ENCODE results near the gene ALB.

Gene ALB

DNA sequence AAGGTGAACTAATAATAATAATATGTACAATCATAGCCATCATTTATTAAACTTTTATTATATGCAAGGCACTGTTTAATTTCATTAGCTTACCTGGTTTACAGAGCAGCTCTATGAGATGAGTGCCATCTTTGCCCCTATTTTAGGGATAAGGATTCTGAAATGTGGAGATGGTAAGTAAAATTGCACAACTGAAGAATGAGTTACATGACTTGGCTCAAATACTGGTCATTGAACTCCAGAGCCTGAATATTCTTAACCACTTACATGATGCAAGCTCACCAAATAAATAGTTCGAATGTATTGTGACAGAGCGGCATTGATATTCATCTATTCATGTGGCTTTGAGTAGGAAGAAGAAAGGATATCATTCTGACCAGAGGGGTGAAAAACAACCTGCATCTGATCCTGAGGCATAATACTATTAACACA lies 11.7 kb downstream of the ALB start:
- H3K9me3 ChIP-seq (ENCODE audit: control insufficient read depth, low read length), result no peaks in the 10 kb centered on the region
- no peaks in the 10 kb centered on the region for H3K27me3 ChIP-seq (replicated peaks; ENCODE audit: control insufficient read depth, insufficient read depth, low read length, poor library complexity, severe bottlenecking)
- no peak overlapping the region for H3K4me3 ChIP-seq (ENCODE audit: insufficient read depth, low read depth, low read length, poor library complexity, severe bottlenecking)
- no peaks in the 10 kb centered on the region for H3K4me1 ChIP-seq (ENCODE audit: control insufficient read depth, insufficient read depth, low read length, poor library complexity, severe bottlenecking)
- no peak overlapping the region for H3K27ac ChIP-seq (ENCODE audit: insufficient read depth, low read length, poor library complexity, severe bottlenecking)
- no peak for DNase-seq
- H3K36me3 ChIP-seq (ENCODE audit: control insufficient read depth, insufficient read depth, low read length), result no peaks in the 10 kb centered on the region

DNA sequence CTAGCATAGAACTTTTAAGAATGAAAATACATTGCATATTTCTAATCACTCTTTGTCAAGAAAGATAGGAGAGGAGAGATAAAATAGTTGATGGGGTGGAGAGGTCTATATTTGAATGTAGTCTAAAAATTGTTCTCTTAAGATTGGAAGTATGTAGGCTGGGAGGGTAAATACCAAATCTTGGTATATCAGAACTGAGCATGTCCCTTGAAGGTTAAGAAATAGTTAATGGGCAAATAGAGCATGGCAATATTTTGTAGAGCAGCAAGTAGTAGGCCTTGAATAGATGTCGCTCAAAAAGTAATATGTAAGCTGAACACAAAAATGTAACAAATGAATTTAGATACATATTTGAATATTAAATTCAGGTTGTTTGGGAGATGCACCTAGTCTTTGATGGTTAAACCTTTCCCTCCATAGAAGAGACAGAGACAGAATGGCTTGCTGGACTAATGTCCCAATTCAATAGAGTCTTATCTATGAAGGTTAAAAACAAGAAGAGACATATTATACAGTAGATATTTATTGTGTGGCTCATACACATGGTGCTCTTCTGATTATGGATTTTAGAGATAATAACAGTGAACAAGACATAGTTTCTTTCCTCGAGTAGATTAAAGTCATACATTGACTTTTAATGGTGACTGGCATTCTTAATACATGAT lies 12.5 kb downstream of the ALB start:
- Histone ChIP-seq H3K27ac (ENCODE audit: insufficient read depth, low read length, poor library complexity, severe bottlenecking) (no peak overlapping the region), H3K4me3 (ENCODE audit: insufficient read depth, low read depth, low read length, poor library complexity, severe bottlenecking) (no peak overlapping the region), H3K27me3 (replicated peaks; ENCODE audit: control insufficient read depth, insufficient read depth, low read length, poor library complexity, severe bottlenecking) (no peaks in the 10 kb centered on the region), H3K9me3 (ENCODE audit: control insufficient read depth, low read length) (no peaks in the 10 kb centered on the region), H3K4me1 (ENCODE audit: control insufficient read depth, insufficient read depth, low read length, poor library complexity, severe bottlenecking) (no peaks in the 10 kb centered on the region), H3K36me3 (ENCODE audit: control insufficient read depth, insufficient read depth, low read length) (no peaks in the 10 kb centered on the region)
- no peak for DNase-seq

- no peaks in the 10 kb centered on the region for H3K36me3 ChIP-seq (ENCODE audit: control insufficient read depth, insufficient read depth, low read length)
- no peak for DNase-seq
- no peaks in the 10 kb centered on the region for H3K4me1 ChIP-seq (ENCODE audit: control insufficient read depth, insufficient read depth, low read length, poor library complexity, severe bottlenecking)
- no peaks in the 10 kb centered on the region for H3K27me3 ChIP-seq (replicated peaks; ENCODE audit: control insufficient read depth, insufficient read depth, low read length, poor library complexity, severe bottlenecking)
- H3K4me3 ChIP-seq (ENCODE audit: insufficient read depth, low read depth, low read length, poor library complexity, severe bottlenecking), result no peak overlapping the region
- H3K27ac ChIP-seq (ENCODE audit: insufficient read depth, low read length, poor library complexity, severe bottlenecking), result no peak overlapping the region
- no peaks in the 10 kb centered on the region for H3K9me3 ChIP-seq (ENCODE audit: control insufficient read depth, low read length)
Measured at GRCh38 chr4:73417342-73417741, 13.3 kb downstream of the ALB start.

DNA sequence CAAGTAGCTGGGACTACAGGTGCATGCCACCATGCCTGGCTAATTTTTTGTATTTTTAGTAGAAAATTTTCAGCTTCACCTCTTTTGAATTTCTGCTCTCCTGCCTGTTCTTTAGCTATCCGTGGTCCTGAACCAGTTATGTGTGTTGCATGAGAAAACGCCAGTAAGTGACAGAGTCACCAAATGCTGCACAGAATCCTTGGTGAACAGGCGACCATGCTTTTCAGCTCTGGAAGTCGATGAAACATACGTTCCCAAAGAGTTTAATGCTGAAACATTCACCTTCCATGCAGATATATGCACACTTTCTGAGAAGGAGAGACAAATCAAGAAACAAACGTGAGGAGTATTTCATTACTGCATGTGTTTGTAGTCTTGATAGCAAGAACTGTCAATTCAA lies 13.9 kb downstream of the ALB start:
- Histone ChIP-seq H3K9me3 (ENCODE audit: control insufficient read depth, low read length) (no peaks in the 10 kb centered on the region), H3K4me3 (ENCODE audit: insufficient read depth, low read depth, low read length, poor library complexity, severe bottlenecking) (no peak overlapping the region), H3K36me3 (ENCODE audit: control insufficient read depth, insufficient read depth, low read length) (no peaks in the 10 kb centered on the region), H3K4me1 (ENCODE audit: control insufficient read depth, insufficient read depth, low read length, poor library complexity, severe bottlenecking) (no peaks in the 10 kb centered on the region), H3K27me3 (replicated peaks; ENCODE audit: control insufficient read depth, insufficient read depth, low read length, poor library complexity, severe bottlenecking) (no peaks in the 10 kb centered on the region), H3K27ac (ENCODE audit: insufficient read depth, low read length, poor library complexity, severe bottlenecking) (no peak overlapping the region)
- no peak for DNase-seq

GRCh38 chr4:73418677-73419076 lies 14.6 kb downstream of the ALB start:
- H3K9me3 ChIP-seq (ENCODE audit: control insufficient read depth, low read length), result no peaks in the 10 kb centered on the region
- DNase-seq, result no peak
- H3K27ac ChIP-seq (ENCODE audit: insufficient read depth, low read length, poor library complexity, severe bottlenecking), result no peak overlapping the region
- H3K36me3 ChIP-seq (ENCODE audit: control insufficient read depth, insufficient read depth, low read length), result no peaks in the 10 kb centered on the region
- no peaks in the 10 kb centered on the region for H3K27me3 ChIP-seq (replicated peaks; ENCODE audit: control insufficient read depth, insufficient read depth, low read length, poor library complexity, severe bottlenecking)
- no peak overlapping the region for H3K4me3 ChIP-seq (ENCODE audit: insufficient read depth, low read depth, low read length, poor library complexity, severe bottlenecking)
- H3K4me1 ChIP-seq (ENCODE audit: control insufficient read depth, insufficient read depth, low read length, poor library complexity, severe bottlenecking), result no peaks in the 10 kb centered on the region

DNA sequence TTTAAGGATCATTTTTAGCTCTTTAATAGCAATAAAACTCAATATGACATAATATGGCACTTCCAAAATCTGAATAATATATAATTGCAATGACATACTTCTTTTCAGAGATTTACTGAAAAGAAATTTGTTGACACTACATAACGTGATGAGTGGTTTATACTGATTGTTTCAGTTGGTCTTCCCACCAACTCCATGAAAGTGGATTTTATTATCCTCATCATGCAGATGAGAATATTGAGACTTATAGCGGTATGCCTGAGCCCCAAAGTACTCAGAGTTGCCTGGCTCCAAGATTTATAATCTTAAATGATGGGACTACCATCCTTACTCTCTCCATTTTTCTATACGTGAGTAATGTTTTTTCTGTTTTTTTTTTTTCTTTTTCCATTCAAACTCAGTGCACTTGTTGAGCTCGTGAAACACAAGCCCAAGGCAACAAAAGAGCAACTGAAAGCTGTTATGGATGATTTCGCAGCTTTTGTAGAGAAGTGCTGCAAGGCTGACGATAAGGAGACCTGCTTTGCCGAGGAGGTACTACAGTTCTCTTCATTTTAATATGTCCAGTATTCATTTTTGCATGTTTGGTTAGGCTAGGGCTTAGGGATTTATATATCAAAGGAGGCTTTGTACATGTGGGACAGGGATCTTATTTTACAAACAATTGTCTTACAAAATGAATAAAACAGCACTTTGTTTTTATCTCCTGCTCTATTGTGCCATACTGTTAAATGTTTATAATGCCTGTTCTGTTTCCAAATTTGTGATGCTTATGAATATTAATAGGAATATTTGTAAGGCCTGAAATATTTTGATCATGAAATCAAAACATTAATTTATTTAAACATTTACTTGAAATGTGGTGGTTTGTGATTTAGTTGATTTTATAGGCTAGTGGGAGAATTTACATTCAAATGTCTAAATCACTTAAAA lies 15.3 kb downstream of the ALB start:
- Histone ChIP-seq H3K27me3 (replicated peaks; ENCODE audit: control insufficient read depth, insufficient read depth, low read length, poor library complexity, severe bottlenecking) (no peaks in the 10 kb centered on the region), H3K36me3 (ENCODE audit: control insufficient read depth, insufficient read depth, low read length) (no peaks in the 10 kb centered on the region), H3K4me1 (ENCODE audit: control insufficient read depth, insufficient read depth, low read length, poor library complexity, severe bottlenecking) (no peaks in the 10 kb centered on the region), H3K27ac (ENCODE audit: insufficient read depth, low read length, poor library complexity, severe bottlenecking) (no peak overlapping the region), H3K4me3 (ENCODE audit: insufficient read depth, low read depth, low read length, poor library complexity, severe bottlenecking) (no peak overlapping the region), H3K9me3 (ENCODE audit: control insufficient read depth, low read length) (no peaks in the 10 kb centered on the region)
- no peak for DNase-seq

DNA sequence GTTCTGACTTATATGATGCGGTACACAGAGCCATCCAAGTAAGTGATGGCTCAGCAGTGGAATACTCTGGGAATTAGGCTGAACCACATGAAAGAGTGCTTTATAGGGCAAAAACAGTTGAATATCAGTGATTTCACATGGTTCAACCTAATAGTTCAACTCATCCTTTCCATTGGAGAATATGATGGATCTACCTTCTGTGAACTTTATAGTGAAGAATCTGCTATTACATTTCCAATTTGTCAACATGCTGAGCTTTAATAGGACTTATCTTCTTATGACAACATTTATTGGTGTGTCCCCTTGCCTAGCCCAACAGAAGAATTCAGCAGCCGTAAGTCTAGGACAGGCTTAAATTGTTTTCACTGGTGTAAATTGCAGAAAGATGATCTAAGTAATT lies 16.5 kb downstream of the ALB start:
- DNase-seq, result no peak
- Histone ChIP-seq H3K4me3 (ENCODE audit: insufficient read depth, low read depth, low read length, poor library complexity, severe bottlenecking) (no peak overlapping the region), H3K4me1 (ENCODE audit: control insufficient read depth, insufficient read depth, low read length, poor library complexity, severe bottlenecking) (no peaks in the 10 kb centered on the region), H3K36me3 (ENCODE audit: control insufficient read depth, insufficient read depth, low read length) (no peaks in the 10 kb centered on the region), H3K27ac (ENCODE audit: insufficient read depth, low read length, poor library complexity, severe bottlenecking) (no peak overlapping the region), H3K9me3 (ENCODE audit: control insufficient read depth, low read length) (no peaks in the 10 kb centered on the region), H3K27me3 (replicated peaks; ENCODE audit: control insufficient read depth, insufficient read depth, low read length, poor library complexity, severe bottlenecking) (no peaks in the 10 kb centered on the region)

GRCh38 chr4:73421708-73422457 lies 17.8 kb downstream of the ALB start:
- H3K27me3 ChIP-seq (replicated peaks; ENCODE audit: control insufficient read depth, insufficient read depth, low read length, poor library complexity, severe bottlenecking), result no peaks in the 10 kb centered on the region
- DNase-seq, result no peak
- no peak overlapping the region for H3K4me3 ChIP-seq (ENCODE audit: insufficient read depth, low read depth, low read length, poor library complexity, severe bottlenecking)
- no peaks in the 10 kb centered on the region for H3K36me3 ChIP-seq (ENCODE audit: control insufficient read depth, insufficient read depth, low read length)
- no peak overlapping the region for H3K27ac ChIP-seq (ENCODE audit: insufficient read depth, low read length, poor library complexity, severe bottlenecking)
- H3K4me1 ChIP-seq (ENCODE audit: control insufficient read depth, insufficient read depth, low read length, poor library complexity, severe bottlenecking), result no peaks in the 10 kb centered on the region
- no peaks in the 10 kb centered on the region for H3K9me3 ChIP-seq (ENCODE audit: control insufficient read depth, low read length)

DNA sequence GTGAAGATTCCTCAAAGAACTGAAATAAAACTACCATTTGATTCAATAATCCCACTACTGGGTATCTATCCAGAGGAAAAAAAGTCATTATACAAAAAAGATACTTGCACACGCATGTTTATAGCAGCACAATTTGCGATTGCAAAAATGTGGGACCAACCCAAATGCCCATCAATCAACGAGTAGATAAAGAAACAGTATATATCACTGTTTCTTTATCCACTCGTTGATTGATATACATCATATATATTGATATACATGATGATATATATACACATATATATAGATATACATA lies 18.3 kb downstream of the ALB start:
- no peaks in the 10 kb centered on the region for H3K4me1 ChIP-seq (ENCODE audit: control insufficient read depth, insufficient read depth, low read length, poor library complexity, severe bottlenecking)
- no peaks in the 10 kb centered on the region for H3K9me3 ChIP-seq (ENCODE audit: control insufficient read depth, low read length)
- no peak for DNase-seq
- no peaks in the 10 kb centered on the region for H3K36me3 ChIP-seq (ENCODE audit: control insufficient read depth, insufficient read depth, low read length)
- no peaks in the 10 kb centered on the region for H3K27me3 ChIP-seq (replicated peaks; ENCODE audit: control insufficient read depth, insufficient read depth, low read length, poor library complexity, severe bottlenecking)
- H3K27ac ChIP-seq (ENCODE audit: insufficient read depth, low read length, poor library complexity, severe bottlenecking), result no peak overlapping the region
- no peak overlapping the region for H3K4me3 ChIP-seq (ENCODE audit: insufficient read depth, low read depth, low read length, poor library complexity, severe bottlenecking)

DNA sequence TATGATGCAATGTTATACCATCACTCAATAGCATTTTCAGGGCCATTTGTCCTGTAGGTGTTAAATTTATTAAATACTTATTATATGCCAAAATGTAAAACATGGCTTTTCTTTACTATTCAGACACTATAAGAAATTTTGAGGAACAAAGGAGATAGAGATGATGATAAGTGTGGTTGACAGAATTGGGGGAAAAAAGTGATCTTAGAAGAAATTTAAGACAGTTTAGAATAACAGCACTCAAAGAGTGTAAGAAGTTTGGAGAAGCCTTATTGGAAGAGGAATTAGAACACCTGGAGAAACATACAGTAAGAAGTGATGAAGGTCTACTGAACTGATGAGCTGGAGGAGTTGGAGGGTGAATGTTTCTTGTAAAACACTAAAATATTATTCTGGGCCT lies 19.1 kb downstream of the ALB start:
- no peak for DNase-seq
- Histone ChIP-seq H3K27me3 (replicated peaks; ENCODE audit: control insufficient read depth, insufficient read depth, low read length, poor library complexity, severe bottlenecking) (no peaks in the 10 kb centered on the region), H3K9me3 (ENCODE audit: control insufficient read depth, low read length) (no peaks in the 10 kb centered on the region), H3K27ac (ENCODE audit: insufficient read depth, low read length, poor library complexity, severe bottlenecking) (no peak overlapping the region), H3K4me1 (ENCODE audit: control insufficient read depth, insufficient read depth, low read length, poor library complexity, severe bottlenecking) (no peaks in the 10 kb centered on the region), H3K4me3 (ENCODE audit: insufficient read depth, low read depth, low read length, poor library complexity, severe bottlenecking) (no peak overlapping the region), H3K36me3 (ENCODE audit: control insufficient read depth, insufficient read depth, low read length) (no peaks in the 10 kb centered on the region)
